Kidney (tissue), 2 donors: ENCODE results near the gene APOBEC3F. TPM values are rescaled to one million over a fixed set of nuclear protein-coding genes. Genes with fewer than 3 reads are reported as not detected.

ENCODE experiments used
- polyA plus RNA-seq: library from polyadenylated mRNA; stranded (reverse); fragments of 350-450 nt; fragmentation: Illumina TruSeq; extraction: RNeasy Lipid Tissue Mini Kit (QIAGEN cat#74804); gene quantifications from one replicate; pipeline ENCODE4 v1.2.3, GENCODE V29; 2014; ENCODE audit warnings: low read depth, low replicate concordance; ENCODE audit not compliant: insufficient read depth
- total RNA-seq: library from RNA; stranded (reverse); fragmentation: NEBNext Ultra II Directional; extraction: Animal tissue kit (Norgen Biotek cat#: 25700); gene quantifications from one replicate; pipeline ENCODE4 v1.2.1, GENCODE V29; 2021
- donor health status: DM: yes; HTN: yes; CAD: no.

APOBEC3F gene
- total and polyA plus RNA-seq, 2 donors from 2014 or later: 6.9 to 16.3 TPM

Other genes starting within 250 kb of the APOBEC3F start
- 26.5 TPM for gene DNAL4, start 246.7 kb upstream of the APOBEC3F start, total RNA-seq
- gene DNAL4, start 246.7 kb upstream of the APOBEC3F start, polyA plus RNA-seq: 39.7 TPM
- gene NPTXR, start 196.8 kb upstream of the APOBEC3F start, total RNA-seq: 12.5 TPM
- 1.1 TPM for gene NPTXR, start 196.8 kb upstream of the APOBEC3F start, polyA plus RNA-seq
- 113 TPM for gene CBX6, start 168.6 kb upstream of the APOBEC3F start, total RNA-seq
- 24.9 TPM for gene CBX6, start 168.6 kb upstream of the APOBEC3F start, polyA plus RNA-seq
- gene APOBEC3A, start 83.3 kb upstream of the APOBEC3F start, total RNA-seq: 1.2 TPM
- not detected for gene APOBEC3A, start 83.3 kb upstream of the APOBEC3F start, polyA plus RNA-seq
- gene APOBEC3B, start 58.5 kb upstream of the APOBEC3F start, total RNA-seq: 2.7 TPM
- 1.0 TPM for gene APOBEC3B, start 58.5 kb upstream of the APOBEC3F start, polyA plus RNA-seq
- 19.8 TPM for gene APOBEC3C, start 26.6 kb upstream of the APOBEC3F start, total RNA-seq
- 9.5 TPM for gene APOBEC3C, start 26.6 kb upstream of the APOBEC3F start, polyA plus RNA-seq
- gene APOBEC3D, start 19.7 kb upstream of the APOBEC3F start, total RNA-seq: 4.3 TPM
- gene APOBEC3D, start 19.7 kb upstream of the APOBEC3F start, polyA plus RNA-seq: 1.7 TPM
- gene APOBEC3G, start 36.4 kb downstream of the APOBEC3F start, total RNA-seq: 12.5 TPM
- 4.8 TPM for gene APOBEC3G, start 36.4 kb downstream of the APOBEC3F start, polyA plus RNA-seq
- 0.79 TPM for gene APOBEC3H, start 56.4 kb downstream of the APOBEC3F start, total RNA-seq
- not detected for gene APOBEC3H, start 56.4 kb downstream of the APOBEC3F start, polyA plus RNA-seq
- gene CBX7, start 111.8 kb downstream of the APOBEC3F start, total RNA-seq: 65.2 TPM
- gene CBX7, start 111.8 kb downstream of the APOBEC3F start, polyA plus RNA-seq: 39.3 TPM
- gene PDGFB, start 204.1 kb downstream of the APOBEC3F start, total RNA-seq: 14.2 TPM
- 10.4 TPM for gene PDGFB, start 204.1 kb downstream of the APOBEC3F start, polyA plus RNA-seq